ENCODE measurements around the gene LILRA5. TPM values are rescaled to one million over a fixed set of nuclear protein-coding genes. Genes with fewer than 3 reads are reported as not detected.

Gene LILRA5
- total RNA-seq, 1 donor from 2014 or later, result not detected

- DNase-seq (ENCODE audit: low read depth), result no peak
- no peak within 1 kb of the TSS for H3K4me3 ChIP-seq (ENCODE audit: low read depth, low read length)
- TF ChIP-seq CTCF (conservative IDR thresholded peaks at IDR 0.05; ENCODE audit: low read depth, low read length), result no peak
Observed at GRCh38 chr19:54257116-54257480, 55.9 kb downstream of the LILRA5 start, which contains the start of gene LILRB5. LILRB5 (minus strand) TSS chr19:54257273; CDS start chr19:54257193, 80 bp downstream.

Other genes with a start within 250 kb of the LILRA5 start
- gene VSTM1, start 249.3 kb downstream of the LILRA5 start, total RNA-seq, result 0.75 TPM in 1 of 2 replicates, not detected in the other
- not detected in 2 replicates for gene TARM1, start 231.8 kb downstream of the LILRA5 start, total RNA-seq
- 0.22 TPM in 1 of 2 replicates, not detected in the other for gene OSCAR, start 212.4 kb downstream of the LILRA5 start, total RNA-seq
- gene NDUFA3, start 210.3 kb downstream of the LILRA5 start, total RNA-seq, result 35.9 and 39.6 TPM in 2 replicates
- 22.1 and 39.6 TPM in 2 replicates for gene TFPT, start 197.5 kb downstream of the LILRA5 start, total RNA-seq
- 64.3 and 111 TPM in 2 replicates for gene PRPF31, start 197.4 kb downstream of the LILRA5 start, total RNA-seq
- 17.7 and 20.5 TPM in 2 replicates for gene CNOT3, start 175.4 kb downstream of the LILRA5 start, total RNA-seq
- 6.7 and 11.5 TPM in 2 replicates for gene LENG1, start 153.4 kb downstream of the LILRA5 start, total RNA-seq
- 3.7 and 9.5 TPM in 2 replicates for gene TMC4, start 140.0 kb downstream of the LILRA5 start, total RNA-seq
- gene MBOAT7, start 123.6 kb downstream of the LILRA5 start, total RNA-seq, result 109 and 218 TPM in 2 replicates
- gene TSEN34, start 121.9 kb downstream of the LILRA5 start, total RNA-seq, result 154 and 174 TPM in 2 replicates
- gene RPS9, start 112.3 kb downstream of the LILRA5 start, total RNA-seq, result 2,374 and 2,446 TPM in 2 replicates
- gene LILRB3, start 90.2 kb downstream of the LILRA5 start, total RNA-seq, result not detected in 2 replicates
- gene LILRA6, start 70.4 kb downstream of the LILRA5 start, total RNA-seq, result not detected in 2 replicates
- not detected in 2 replicates for gene LILRB5, start 55.9 kb downstream of the LILRA5 start, total RNA-seq
- gene LILRB2, start 32.1 kb downstream of the LILRA5 start, total RNA-seq, result not detected in 2 replicates
- gene LILRA4, start 26.0 kb upstream of the LILRA5 start, total RNA-seq, result not detected in 2 replicates
- gene LAIR1, start 51.8 kb upstream of the LILRA5 start, total RNA-seq, result not detected in 2 replicates
- gene TTYH1, start 102.3 kb upstream of the LILRA5 start, total RNA-seq, result 3.6 TPM in 1 of 2 replicates, not detected in the other
- gene LENG8, start 136.0 kb upstream of the LILRA5 start, total RNA-seq, result 32.5 and 39.1 TPM in 2 replicates
- gene LENG9, start 150.6 kb upstream of the LILRA5 start, total RNA-seq, result 2.7 and 4.1 TPM in 2 replicates
- gene CDC42EP5, start 160.1 kb upstream of the LILRA5 start, total RNA-seq, result 5.1 and 33.7 TPM in 2 replicates
- not detected in 2 replicates for gene LAIR2, start 189.7 kb upstream of the LILRA5 start, total RNA-seq